Gastroesophageal sphincter (tissue), 4 donors: ENCODE data around the gene CFAP61. TPM values are rescaled to one million over a fixed set of nuclear protein-coding genes. Genes with fewer than 3 reads are reported as not detected.

Source experiments
- ATAC-seq: fragments of 150-250 bp; one replicate; pipeline ENCODE4 v1.9.1; 2016; ENCODE audit warnings: mild to moderate bottlenecking, moderate library complexity
- H3K27ac ChIP-seq, 4 donors: fragments of 200-600 bp; sonication (generic) in 3 of 4; 1 replicate in 3 of 4; 2 replicates in 1 of 4; pipeline ENCODE4 v1.5.1; 2016 to 2019
- H3K27me3 ChIP-seq: fragments of 200-600 bp; sonication (generic); one replicate; pipeline ENCODE4 v1.5.1; 2019
- H3K36me3 ChIP-seq, 2 donors: fragments of 200-600 bp; sonication (generic); one replicate each; pipeline ENCODE4 v1.5.1; 2019; ENCODE audit warnings: control low read depth in 1 of 2
- H3K4me1 ChIP-seq, 3 donors: fragments of 200-600 bp; sonication (generic); 1 replicate in 2 of 3; 2 replicates in 1 of 3; pipeline ENCODE4 v1.5.1; 2016 to 2019; ENCODE audit warnings: control low read depth in 2 of 3
- H3K4me3 ChIP-seq, 2 donors: fragments of 200-600 bp; sonication (generic); one replicate each; pipeline ENCODE4 v1.5.1; 2019; ENCODE audit warnings: mild to moderate bottlenecking in 1 of 2, moderate library complexity in 1 of 2
- H3K9me3 ChIP-seq, 3 donors: fragments of 200-600 bp; sonication (generic); one replicate each; pipeline ENCODE4 v1.5.1; 2017 to 2019; ENCODE audit warnings: control low read depth in 2 of 3
- EP300 ChIP-seq: sonication (generic); formaldehyde crosslinking; IDR thresholded peaks from one replicate; pipeline ENCODE4 v1.6.1; 2017; ENCODE audit warnings: antibody characterized with exemption, mild to moderate bottlenecking
- POLR2A ChIP-seq, 2 donors: fragments of 450-650 bp; IDR thresholded peaks; one replicate each; pipeline ENCODE4 v1.6.1; 2017; ENCODE audit warnings: antibody characterized with exemption in 2 of 2, mild to moderate bottlenecking in 2 of 2, moderate library complexity in 1 of 2
- POLR2AphosphoS5 ChIP-seq: sonication (generic); formaldehyde crosslinking; IDR thresholded peaks from one replicate; pipeline ENCODE4 v1.6.1; 2017; ENCODE audit warnings: antibody characterized with exemption
- WGBS, 2 donors: methylation state at CpG; one replicate each; pipeline ENCODE4 v1.1.5; 2018; ENCODE audit warnings: low coverage in 1 of 2; 5-methylcytosine and 5-hydroxymethylcytosine counted together
- total RNA-seq, 4 donors: library from RNA; depleted of rRNA; stranded (reverse); fragments of >200 nt; gene quantifications; one replicate each; pipeline ENCODE4 v1.1.0, GENCODE V29; 2016
- TF ChIP-seq, protein P1 (sequence below), 4 experiments: fragments of 200-600 bp in 2 of 4; fragments of 450-650 bp in 2 of 4; sonication (generic) in 1 of 4; IDR thresholded peaks; one replicate each; pipeline ENCODE4 v1.5.1; 2017 to 2019; ENCODE audit warnings: antibody characterized with exemption in 4 of 4, mild to moderate bottlenecking in 2 of 4, moderate library complexity in 2 of 4

Gene CFAP61
- total RNA-seq, 4 donors from 2014 or later: 0.27 to 0.54 (median 0.30) TPM; not detected in 1

DNA sequence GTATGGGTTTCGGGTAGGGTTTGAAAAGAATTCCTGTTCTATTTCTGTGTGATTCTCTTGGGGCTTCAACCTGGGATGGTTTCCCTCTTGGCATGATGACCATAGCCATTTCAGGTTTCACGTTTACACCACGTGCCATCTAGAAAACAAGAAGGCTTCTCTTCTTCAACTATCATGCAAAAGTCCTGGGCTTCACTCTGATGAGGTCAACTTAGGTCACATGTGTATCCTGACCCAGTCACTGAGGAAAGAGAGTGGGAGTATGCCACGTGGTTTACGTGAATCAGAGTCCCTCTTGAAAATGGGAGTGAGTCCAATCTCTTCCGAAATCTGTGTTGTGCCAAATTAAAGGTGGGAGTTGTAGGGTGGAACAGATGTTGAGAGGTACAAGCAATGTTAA lies 174.2 kb downstream of the CFAP61 start:
- no peak overlapping the region for H3K27ac ChIP-seq
- H3K4me3 ChIP-seq: no peak overlapping the region
- TF ChIP-seq POLR2A (IDR thresholded peaks at IDR 0.05) (no peak), POLR2AphosphoS5 (no peak), EP300 (no peak)
- TF ChIP-seq, protein P1, sequence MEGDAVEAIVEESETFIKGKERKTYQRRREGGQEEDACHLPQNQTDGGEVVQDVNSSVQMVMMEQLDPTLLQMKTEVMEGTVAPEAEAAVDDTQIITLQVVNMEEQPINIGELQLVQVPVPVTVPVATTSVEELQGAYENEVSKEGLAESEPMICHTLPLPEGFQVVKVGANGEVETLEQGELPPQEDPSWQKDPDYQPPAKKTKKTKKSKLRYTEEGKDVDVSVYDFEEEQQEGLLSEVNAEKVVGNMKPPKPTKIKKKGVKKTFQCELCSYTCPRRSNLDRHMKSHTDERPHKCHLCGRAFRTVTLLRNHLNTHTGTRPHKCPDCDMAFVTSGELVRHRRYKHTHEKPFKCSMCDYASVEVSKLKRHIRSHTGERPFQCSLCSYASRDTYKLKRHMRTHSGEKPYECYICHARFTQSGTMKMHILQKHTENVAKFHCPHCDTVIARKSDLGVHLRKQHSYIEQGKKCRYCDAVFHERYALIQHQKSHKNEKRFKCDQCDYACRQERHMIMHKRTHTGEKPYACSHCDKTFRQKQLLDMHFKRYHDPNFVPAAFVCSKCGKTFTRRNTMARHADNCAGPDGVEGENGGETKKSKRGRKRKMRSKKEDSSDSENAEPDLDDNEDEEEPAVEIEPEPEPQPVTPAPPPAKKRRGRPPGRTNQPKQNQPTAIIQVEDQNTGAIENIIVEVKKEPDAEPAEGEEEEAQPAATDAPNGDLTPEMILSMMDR (IDR thresholded peaks at IDR 0.05): no peak
- H3K4me1 ChIP-seq: no peaks in the 10 kb centered on the region
- H3K27me3 ChIP-seq: peaks cover 4% of the 10 kb centered on the region
- WGBS, 2 donors: 79 to 87% methylated on average over 6 of the region's 6 CpGs
- H3K9me3 ChIP-seq: peaks cover 0 to 8% (median 0%) of the 10 kb centered on the region in 3 donors
- no peaks in the 10 kb centered on the region for H3K36me3 ChIP-seq
- no peak for ATAC-seq

DNA sequence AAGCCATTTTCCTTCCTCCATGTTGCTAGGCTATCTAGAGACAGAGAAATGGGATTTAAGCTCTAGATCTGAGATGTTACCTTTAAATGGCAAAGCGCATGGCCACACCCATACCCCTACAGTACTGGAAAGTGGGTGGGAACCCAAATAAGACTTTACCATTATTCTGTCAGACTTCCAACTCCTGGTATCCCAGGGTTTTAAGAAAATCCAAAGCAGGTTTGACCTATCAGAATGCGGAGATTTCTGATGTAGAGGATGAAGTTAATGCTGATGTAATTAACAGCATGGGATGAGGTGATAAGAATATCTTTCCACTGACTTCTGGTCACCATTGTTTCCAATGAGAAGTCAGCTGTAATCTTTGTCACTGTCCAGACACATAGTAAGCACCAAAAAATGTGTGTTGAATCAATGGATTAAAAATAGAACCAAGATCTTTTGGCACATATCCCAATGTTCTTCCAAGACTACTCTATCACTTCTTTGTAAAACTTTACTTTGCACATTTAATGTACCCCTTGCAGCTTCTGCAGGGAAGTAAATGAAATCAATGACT lies 174.8 kb downstream of the CFAP61 start:
- no peak for TF ChIP-seq POLR2A (IDR thresholded peaks at IDR 0.05)
- no peak for TF ChIP-seq POLR2AphosphoS5
- TF ChIP-seq, protein P1 (IDR thresholded peaks at IDR 0.05): no peak
- no peak for TF ChIP-seq EP300
- WGBS, 2 donors: 100% methylated on average over 1 to 2 of the region's 2 CpGs
- H3K4me3 ChIP-seq: no peak overlapping the region
- no peaks in the 10 kb centered on the region for H3K36me3 ChIP-seq
- H3K9me3 ChIP-seq: peaks cover 0 to 8% (median 0%) of the 10 kb centered on the region in 3 donors
- H3K27me3 ChIP-seq: peaks cover 4% of the 10 kb centered on the region
- H3K27ac ChIP-seq: no peak overlapping the region
- ATAC-seq: no peak
- H3K4me1 ChIP-seq: no peaks in the 10 kb centered on the region

DNA sequence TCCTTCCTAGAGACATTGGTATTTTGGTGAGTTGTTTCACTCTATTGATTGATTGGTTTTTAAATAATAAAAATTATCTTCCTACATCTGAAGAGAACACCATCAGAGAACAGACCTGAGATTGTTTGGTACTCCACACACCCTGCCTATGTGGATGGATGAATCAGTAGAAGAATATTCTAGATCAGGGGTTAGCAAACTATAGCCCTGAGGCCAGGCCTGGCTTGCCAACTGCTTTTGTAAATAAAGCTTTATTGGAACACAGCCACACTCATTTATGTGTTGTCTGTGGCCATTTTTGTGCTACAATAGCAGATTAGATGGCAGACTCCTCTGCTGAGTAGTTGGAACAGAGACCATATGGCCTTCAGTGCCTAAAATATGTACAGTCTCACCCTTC lies 176.0 kb downstream of the CFAP61 start:
- Histone ChIP-seq H3K36me3 (no peaks in the 10 kb centered on the region), H3K9me3 (peaks cover 0 to 8% (median 0%) of the 10 kb centered on the region in 3 donors), H3K27me3 (peaks cover 9% of the 10 kb centered on the region), H3K4me3 (no peak overlapping the region), H3K27ac (no peak overlapping the region), H3K4me1 (no peaks in the 10 kb centered on the region)
- TF ChIP-seq POLR2A (IDR thresholded peaks at IDR 0.05): no peak
- TF ChIP-seq, protein P1 (IDR thresholded peaks at IDR 0.05): no peak
- TF ChIP-seq POLR2AphosphoS5: no peak
- TF ChIP-seq EP300: no peak
- no peak for ATAC-seq

DNA sequence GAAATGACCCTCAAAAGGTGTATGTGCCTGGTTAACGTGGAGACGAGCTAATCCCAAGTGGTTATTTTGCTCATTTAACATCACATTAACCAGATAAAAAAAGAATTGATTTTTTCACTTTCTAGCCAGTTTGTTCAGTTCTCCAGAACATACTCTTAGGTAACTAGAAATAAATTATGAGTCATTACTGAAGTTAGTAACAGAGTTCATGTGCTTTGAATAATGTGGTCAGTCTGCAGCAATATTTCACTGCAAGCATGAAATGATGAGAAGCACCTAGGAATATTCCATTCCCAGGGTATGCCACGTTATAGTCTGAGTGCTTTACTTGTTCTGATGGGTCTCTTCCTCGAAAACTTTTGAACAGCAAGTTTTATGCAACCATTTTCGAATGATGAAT lies 177.3 kb downstream of the CFAP61 start:
- 59 to 62% methylated on average over 5 of the region's 5 CpGs for WGBS, 2 donors
- no peak overlapping the region for H3K4me3 ChIP-seq
- no peaks in the 10 kb centered on the region for H3K4me1 ChIP-seq
- peaks cover 0 to 8% (median 0%) of the 10 kb centered on the region in 3 donors for H3K9me3 ChIP-seq
- no peaks in the 10 kb centered on the region for H3K36me3 ChIP-seq
- H3K27ac ChIP-seq: no peak overlapping the region
- ATAC-seq: no peak
- TF ChIP-seq POLR2AphosphoS5: no peak
- TF ChIP-seq, protein P1 (IDR thresholded peaks at IDR 0.05): no peak
- TF ChIP-seq EP300: no peak
- TF ChIP-seq POLR2A (IDR thresholded peaks at IDR 0.05): no peak
- peaks cover 9% of the 10 kb centered on the region for H3K27me3 ChIP-seq

DNA sequence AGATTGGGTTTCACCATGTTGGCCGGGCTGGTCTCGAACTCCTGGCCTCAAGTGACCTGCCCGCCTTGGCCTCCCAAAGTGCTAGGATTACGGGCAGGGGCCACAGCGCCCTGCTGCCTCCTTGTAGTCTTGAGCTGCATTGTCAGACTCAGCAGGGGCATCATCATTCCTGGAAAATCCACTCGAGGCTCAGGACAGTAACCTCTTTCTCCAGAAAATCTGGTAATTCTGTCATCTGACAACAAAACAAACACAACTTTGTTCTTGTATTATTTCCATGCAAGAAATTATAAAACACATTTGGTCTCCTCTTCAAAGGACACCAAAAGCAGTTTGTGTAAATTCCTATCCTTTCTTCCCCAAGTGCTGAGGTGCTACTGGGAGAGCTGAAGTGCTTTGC lies 178.4 kb downstream of the CFAP61 start:
- 20 to 92% methylated on average over 1 to 5 of the region's 6 CpGs for WGBS, 2 donors

More for the DNA sequence above, 178.4 kb downstream of the CFAP61 start:
- no peak for ATAC-seq
- Histone ChIP-seq H3K27ac (no peak overlapping the region), H3K27me3 (peaks cover 9% of the 10 kb centered on the region), H3K4me3 (no peak overlapping the region), H3K4me1 (no peaks in the 10 kb centered on the region), H3K36me3 (no peaks in the 10 kb centered on the region), H3K9me3 (peaks cover 0 to 8% (median 0%) of the 10 kb centered on the region in 3 donors)
- TF ChIP-seq, protein P1 (IDR thresholded peaks at IDR 0.05): no peak
- TF ChIP-seq POLR2AphosphoS5: no peak
- TF ChIP-seq EP300: no peak
- TF ChIP-seq POLR2A (IDR thresholded peaks at IDR 0.05): no peak
